ENCODE results near the gene MAP1B.
A peak's percentile ranks its signal among the peaks of the same experiment; 100 is the strongest.

MAP1B gene

DNA sequence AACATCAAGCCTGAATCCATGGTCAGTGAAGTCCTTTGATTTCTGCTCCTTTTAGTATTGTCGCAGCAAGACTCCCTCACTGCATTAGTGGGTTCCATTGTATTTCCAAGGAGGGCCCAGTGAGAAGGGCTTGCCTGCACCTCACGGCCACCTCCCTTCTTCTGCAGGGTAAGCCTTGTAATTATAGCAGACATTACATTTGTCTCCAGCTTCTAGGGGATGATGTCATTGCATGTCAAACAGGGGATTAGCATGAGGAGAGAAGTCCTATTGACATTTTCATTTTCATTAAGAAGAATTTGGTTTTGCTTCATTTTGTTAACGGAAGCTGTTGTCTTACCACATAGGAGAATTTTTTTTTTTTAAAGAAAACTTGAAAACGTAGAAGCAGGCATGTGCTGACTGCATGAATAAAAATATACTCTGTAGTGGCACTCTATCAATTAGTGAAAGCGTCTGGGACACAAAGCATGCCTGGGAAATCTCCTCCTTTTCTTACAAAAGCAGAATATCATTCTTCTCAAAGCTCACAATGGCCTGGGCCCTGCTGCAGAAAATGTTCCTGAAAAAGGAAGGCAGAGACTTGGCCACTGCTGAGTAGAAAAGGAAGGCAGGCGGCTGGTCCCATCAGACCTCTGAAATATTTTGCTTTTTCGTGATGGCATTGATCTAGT, 27.1 kb downstream of the MAP1B start:
- peak; percentile 9 for DNase-seq

DNA sequence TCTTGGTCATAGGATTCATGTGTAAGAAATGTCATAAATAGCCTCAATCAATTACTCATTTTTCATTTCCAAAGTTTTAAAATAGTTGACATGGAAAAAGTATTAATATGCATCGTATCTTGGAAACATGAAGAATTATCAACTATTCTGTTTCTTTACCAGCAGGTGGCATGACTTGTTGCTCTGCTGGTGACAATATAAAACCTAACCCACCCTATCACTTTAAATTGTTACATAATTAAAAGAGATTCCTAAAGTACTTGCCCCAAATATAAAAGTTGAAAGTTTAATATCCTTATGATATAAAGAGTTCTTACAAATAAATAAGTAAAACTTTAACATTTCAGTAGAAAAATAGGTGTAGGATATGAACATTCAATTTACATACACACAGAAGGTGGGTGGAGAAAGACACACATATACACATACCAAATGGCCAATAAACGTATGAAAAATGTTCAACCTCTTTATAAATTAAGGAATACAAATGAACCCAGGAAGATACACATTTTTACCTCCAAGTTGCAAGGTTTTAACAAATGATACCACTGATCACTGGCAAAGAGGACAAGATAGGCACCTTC, 30.6 kb downstream of the MAP1B start:
- peak; percentile 31 for DNase-seq

DNA sequence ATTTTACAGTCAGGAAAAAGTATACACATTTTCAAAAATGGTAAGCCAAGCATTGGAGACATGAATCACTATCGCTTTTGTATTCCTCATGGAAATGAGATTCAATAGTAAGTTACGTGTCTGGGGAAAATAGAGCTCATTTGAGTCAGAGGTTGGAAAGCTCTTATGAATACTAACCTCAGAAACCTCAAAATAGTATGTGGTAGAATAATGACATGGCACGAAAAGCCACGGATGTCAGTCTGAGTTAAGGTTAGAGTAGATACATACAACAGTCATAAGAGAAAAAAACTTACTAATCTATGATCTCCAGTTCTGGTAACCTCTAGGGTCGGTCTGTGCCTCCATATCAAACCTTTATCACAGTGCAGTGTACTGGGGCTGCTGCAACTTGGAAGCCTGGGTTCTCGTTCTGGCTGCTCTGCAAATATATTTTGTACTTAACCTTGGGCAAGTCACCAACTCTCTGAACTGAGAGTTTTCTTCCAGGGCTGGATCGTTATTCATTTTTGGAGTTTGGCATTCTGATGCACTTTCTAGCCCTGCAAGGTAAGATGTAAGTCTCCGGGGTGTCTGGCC, 31.8 kb downstream of the MAP1B start:
- no peak for DNase-seq

DNA sequence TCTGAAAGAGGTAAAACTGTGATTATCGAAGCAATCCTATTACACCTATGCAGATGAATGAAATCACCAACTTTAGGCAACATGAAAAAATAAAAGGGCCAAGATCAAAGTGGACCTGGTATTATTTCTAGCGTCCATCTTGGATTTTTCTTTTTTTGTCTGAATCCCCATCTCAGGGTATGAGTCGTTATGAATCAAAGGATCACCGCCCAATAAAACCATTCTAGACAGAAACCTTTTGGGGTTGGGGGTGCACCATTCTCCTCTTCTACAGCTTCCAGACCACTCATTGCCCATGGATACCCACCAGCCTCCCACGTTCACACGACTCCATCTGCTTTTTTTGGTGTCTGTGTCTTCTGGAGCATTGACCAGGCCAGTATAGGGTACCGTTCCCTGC, 33.4 kb downstream of the MAP1B start:
- DNase-seq: no peak

DNA sequence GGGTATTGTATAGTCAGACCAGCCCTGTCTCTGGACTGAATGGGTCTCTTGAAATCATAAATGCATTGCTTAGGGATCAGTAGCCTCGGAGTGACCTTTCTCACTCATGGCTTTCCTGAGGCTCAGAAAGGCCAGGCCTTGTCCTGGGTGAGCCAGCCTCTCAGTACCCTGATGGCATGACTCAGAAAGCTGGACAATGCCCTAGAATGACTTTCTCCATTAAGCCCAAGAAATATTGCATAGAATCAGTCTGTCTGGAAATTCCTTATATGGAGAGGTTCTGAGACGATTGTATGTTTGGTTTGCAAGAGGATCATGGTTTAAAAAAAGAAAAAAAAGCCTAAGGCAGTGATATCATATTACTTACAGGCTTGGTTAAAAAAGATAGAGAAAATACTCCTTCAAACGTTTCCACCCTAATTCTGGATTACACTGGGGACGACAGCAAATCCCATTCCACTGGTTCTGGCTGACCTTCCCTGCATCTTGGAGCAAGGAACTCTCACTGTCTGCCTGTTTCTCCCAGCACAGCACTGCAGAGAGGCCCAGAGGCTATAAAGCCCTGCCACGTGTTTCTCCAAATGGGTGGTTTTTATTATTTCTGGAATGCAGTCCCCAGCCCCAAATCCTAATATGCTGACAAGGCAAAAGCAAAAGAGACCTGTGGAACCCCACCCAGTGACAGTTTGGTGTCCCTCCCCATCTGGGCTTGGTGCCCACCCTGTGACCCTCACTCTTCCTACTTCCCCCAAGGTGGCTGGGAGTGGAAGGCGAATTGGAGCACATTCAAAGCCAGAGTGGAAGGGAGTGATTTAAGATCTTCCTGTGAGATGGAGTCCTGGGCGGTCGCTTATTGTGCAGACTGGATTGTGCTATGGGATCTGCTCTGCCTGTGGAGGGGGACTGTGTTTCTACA, 34.4 kb downstream of the MAP1B start:
- no peak for DNase-seq

DNA sequence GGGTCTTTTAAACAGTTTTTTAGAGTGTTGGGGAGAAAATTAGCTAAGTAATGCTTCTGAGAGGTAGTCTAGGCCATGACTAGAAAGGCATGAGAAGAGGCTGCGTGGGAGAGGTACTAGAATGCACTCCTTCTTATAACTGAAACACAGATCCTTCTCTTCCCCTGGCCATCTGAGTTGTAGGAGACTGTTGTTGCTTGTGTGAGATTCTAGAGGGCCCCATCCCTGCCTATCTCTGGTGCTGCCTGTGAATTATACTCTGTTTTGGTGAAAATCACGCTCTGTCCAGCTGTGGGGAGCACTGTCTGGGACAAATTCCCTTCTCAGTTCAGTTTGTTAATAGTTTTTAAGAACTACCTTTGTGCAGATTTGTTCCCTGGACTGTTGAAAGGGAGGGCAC, 37.5 kb downstream of the MAP1B start:
- no peak for DNase-seq

DNA sequence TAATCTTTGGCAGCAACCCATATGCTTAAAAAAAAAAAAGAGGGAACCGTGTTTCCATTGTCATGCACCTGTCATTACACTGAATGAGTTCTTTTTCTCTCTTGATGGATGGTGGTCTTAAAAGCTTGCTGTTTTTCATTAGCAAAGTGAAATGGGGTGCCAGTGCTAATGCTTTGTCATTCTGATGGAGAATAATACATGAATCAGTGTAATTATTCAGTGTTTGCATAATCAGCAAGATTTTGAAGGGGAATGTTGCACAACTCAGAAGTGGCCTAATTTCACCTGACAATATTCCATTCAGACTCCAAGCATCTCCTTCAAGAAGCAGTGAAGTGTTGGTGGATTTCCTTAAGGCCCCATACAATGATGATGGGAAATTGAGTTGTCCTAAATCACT, 38.1 kb downstream of the MAP1B start:
- DNase-seq: no peak

DNA sequence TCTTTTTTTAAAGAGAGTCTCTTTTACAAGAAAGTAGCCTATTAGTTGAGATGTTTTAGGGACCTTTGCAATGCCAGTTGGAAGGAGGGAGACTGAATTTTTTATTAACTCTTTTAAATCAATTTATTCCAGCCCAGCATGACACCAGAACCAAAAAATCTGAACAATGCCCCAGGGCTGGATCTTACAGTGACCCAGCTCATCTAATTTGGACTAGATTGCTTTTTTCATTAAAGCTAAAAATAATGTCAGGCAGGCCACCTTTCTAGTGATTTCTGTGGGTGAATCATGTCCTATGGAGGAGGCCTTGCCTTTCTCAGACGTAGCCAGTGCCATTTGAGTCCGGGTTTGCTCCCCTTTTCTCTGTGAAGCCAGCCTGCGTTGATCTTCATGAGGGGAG, 38.8 kb downstream of the MAP1B start:
- no peak for DNase-seq

DNA sequence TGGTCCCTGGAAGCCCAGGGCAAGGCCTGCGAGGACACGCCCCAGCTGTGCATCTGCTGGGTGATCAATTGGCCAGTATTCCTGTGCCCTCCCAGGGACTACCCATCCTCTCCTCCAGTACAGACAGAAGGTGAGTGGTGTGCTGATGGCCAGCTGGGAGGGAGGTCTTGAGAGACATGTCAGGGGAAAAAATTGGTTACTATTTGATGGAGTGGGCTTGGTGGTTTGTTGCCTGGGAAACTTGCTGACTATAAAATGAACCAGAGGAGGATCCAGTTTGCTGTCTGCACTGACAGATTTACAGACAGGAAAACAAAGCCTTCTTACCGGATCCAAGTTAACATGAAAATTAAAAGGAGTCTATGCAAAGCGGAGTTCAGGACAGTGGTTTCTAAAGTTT, 40.3 kb downstream of the MAP1B start:
- DNase-seq: no peak

DNA sequence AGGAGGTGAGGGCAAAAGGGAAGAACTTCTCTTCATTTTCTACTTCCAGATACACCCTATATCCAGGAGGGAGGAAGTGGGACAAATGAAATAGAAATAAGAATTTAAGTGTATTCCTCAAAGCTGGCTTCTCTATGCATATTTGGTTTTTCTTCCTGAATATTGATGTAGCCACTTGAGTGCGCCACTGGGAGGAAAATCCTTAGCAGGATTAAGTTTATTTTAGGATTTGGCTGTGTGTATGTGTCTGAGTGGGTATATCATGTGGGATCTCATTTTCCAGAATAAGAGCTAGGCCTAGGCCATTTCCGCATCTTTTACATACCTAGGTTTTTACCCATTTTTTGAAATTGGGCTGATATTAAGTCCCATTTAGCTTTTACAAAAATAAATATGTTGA, 42.5 kb downstream of the MAP1B start:
- DNase-seq: no peak

DNA sequence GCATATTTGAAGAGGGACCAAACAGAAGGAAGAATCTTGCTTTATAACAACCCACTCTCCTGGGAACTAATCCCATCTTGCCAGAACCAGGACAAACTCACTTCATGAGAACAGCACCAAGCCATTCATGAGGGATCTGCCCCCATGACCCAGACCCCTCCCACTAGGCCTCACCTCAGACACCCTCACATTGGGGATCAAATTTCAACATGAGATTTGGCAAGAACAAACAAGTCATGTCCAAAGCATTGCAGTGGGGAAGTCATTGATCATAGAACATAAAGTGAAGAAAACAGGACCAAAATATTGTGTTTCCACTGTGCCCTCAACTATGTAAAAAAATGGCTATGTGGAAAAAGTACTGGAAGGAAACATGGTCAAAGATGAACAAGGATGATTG, 43.9 kb downstream of the MAP1B start:
- no peak for DNase-seq

DNA sequence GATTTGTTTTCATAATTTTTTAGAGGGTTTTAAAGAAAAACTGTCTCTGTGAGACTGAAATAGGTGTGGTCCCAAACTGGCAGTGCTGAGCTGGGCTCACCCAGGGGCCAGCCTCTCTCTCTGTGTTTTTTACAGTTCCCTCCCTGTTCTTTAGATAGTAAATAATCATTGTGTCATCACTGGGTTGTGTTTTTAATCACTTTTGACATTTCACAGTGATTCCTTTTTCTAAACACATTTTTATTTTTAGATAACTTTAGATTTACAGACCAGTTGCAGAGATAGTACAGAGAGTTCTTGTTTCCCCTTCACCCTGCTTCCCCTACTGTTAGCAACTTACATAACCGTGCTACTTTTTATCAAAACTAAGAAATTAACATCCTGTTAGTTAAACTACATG, 44.4 kb downstream of the MAP1B start:
- no peak for DNase-seq

DNA sequence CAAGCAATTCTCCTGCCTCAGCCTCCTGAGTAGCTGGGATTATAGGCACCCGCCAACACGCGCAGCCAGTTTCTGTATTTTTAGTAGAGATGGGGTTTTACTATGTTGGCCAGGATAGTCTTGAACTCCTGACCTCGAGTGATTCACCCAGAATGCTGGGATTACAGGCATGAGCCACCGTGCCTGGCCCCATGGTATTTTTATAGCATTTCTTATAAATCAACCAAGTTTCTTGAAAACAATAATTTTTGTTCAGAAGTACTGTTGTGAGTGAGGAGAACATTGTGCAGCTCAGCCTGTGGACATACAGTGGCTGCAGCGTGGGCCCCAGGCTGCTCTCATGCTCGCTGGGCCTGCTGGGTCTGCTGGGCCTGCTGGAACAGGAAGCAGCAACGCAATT, 45.3 kb downstream of the MAP1B start:
- DNase-seq: no peak

DNA sequence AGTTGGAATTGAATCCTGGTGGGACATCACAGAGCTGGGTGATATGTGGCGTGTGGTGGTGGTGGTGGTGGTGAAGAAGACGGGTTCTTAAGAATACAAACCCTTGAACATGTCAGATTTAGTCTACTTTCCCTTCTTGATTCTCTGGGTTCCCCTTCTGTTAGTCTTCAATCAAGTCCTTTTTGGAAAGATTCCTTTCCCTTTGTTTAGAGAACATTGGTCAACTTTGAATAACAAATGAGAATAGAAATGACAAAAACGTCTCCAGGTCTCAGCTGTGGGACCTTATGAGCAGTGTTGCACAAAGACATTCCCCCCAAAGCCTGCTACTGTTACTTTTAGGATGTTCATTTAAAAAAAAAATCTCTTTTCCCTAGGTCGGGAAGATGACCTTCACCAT, 46.3 kb downstream of the MAP1B start:
- no peak for DNase-seq

DNA sequence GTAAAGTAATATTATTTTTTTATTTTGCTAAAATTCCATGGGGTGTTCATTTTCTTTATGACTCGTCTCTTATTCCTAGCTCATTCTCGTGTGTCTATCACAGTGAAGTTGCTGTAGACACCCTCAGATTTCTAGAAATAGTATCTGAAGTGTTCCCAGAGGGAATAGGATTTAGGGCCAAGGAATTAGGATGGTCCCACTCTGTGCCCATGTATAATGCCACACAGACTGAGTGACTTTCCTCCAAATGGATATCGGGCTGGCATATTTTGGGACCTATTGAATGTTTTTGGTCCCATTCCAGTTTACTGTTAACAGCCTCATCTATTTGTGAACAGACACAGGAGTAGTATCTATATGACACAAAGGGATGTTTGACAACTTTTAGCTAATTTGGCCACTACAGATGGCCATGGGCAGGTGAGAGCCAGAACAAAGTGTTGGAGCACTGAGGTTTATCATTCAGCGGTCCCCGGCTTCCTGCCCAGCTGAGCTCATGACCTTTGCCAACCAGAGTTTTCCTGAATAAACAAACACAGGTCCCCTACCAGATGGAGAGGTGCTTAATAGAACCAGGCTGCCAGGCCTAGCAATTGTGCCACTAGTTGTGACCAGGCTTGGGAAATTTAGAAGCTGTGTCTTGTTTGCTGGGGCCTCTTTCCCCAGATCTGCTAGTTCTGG, 46.9 kb downstream of the MAP1B start:
- peak; percentile 47 for DNase-seq

DNA sequence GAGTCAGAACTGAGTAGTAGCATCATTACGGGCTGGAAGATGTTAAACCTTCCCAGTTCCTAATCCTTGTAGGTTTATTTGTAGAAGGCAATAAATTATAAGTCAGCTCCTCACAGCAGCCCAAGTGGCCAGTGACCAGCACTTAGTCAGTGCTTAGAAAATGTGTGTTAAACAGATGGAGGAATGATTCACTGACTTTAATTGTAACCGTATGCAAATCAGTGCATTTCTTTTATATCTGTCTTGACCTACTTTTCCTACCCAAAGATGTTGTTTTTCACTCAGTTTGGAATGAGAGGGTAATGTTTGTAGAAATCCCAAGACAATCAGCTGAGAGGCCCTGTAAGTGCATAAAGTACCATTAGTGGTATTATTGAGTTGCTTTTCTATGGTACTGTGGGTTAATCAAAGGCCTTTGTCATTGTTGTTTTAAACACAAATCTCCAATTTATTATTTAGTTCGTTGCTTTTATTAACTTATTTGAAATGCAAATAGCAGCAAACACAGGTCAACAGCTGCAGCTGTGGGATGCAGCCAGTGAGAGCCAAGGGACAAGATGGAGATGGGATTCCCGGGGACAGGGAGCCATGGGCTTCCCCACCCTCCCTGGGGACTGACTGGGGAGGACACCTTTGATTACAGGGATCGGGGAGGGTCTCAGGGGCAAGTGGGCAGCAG, 49.8 kb downstream of the MAP1B start:
- no peak for DNase-seq

DNA sequence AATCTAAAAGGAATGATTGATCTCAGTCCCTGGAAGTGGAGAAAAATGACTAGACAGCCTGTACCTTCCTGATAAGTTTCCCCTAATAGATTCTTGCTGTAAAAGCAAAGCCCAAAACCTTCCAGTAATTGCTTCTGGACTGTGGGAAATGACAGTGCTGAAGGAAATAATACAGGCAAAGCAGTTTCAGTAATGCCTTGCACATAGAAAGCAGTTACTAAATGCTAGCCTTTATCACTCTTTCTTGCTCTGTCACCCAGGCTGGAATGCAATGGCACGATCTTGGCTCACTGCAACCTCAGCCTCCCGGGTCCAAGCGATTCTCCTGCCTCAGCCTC, 50.3 kb downstream of the MAP1B start:
- no peak for DNase-seq

DNA sequence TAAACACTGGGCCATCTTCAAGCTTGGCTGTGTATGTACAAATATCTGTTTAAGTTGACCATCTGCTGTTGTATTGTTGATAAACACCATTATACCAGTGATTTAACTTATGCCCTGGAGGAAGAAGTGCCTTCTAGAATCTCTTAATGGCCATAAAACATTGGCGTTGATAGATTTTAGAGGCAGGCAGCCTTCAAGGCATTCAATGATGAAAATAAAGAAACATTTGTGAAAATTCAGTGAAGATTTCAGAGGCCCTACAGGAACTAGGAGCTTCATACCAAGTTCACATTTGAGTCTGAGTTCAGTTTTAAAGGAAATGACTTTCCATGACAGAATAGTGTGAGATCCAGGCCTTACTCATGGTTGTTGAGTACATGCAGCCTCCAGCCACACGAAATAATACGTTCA, 52.2 kb downstream of the MAP1B start:
- peak; percentile 10 for DNase-seq

DNA sequence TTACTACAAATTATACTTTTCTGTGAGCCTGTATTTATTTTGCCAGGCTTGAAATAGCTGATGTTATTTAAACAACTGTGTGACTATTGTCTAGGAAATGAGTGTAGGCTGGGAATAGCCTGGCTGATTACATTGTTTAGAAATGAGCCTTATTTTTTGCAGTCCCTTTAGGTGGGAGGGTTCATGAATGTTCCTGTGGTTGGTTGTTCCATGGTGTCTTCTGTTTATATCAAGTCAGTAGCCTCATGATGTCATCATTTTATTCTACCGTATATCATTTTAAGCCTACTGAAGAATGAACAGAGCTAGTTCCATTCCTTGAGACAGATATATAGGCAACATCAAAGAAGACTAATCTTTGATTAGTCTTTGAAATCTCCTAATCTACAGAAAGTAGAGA, 53.1 kb downstream of the MAP1B start:
- DNase-seq: no peak

DNA sequence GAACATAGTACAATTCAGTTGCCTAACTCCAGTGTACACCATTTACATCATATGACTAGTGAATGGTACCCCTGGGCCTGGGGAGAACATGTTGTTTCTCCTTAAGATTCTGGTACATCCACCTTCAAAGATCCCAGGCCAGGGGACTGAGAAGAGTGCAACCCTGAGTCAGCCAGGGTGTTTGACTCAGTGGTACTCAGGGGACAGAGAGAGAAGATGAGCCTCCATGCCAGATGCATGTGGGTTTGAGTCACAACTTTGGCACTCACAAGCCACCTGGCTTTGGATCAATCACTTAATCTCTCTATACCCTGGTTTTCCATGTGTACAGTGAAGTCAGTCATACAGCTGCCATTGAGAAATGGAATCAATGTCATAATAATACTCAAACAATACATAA, 53.7 kb downstream of the MAP1B start:
- no peak for DNase-seq

DNA sequence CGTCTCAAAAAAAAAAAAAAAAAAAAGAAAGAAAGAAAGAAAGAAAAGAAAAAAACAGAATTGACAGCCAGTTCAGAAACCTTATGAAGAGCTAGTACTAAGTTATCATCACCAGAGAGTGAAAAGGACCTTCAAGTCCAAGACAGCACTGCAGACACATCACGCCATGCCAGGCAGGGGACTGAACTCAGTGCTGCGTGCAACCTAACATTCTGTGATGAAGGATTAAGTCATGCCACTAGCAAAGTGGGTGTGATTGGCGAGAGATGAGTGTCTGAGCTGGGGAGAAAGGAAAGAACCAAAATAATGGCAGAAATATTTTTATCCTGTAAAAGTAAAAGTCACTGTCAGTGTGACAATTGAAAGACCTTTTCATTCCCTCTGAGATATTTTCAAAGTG, 54.7 kb downstream of the MAP1B start:
- no peak for DNase-seq

DNA sequence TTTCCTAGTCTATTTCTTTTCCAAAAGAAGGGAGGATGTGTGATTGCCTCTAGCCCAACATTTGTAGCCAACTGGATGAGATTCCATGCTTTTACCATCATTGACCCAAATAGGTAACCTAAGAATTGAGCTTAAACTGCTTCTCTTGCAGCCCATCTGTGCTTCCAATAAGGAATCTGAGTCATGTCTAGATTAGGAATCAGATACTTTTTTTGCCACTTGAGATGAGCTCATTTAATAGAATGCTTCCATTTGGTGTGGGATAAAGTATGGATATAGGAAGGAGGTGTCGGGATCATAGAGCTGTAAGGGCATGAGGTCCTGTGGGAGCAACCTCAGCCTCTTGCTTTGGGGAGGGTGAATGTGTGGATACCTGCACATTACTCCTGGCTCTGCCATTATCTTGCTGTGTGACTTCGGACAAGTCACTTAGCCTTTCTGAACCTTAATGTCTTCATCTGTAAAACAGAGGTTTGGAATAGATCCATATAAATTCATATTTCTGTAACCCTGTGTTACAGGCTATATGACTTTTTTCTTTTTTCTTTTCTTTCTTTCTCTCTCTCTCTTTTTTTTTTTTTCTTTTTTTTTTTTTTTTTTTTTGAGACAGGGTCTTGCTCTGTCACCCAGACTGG, 56.2 kb downstream of the MAP1B start:
- no peak for DNase-seq
